RWPE1 (cell line): ENCODE measurements around the gene CTXN1.
"Not testable (repeated sequence)": the region's sequence is repeated elsewhere in the genome, so short reads cannot be mapped to it uniquely, and the experiment has no call there.

ENCODE experiments used
- CTCF ChIA-PET: fragments of 350-600 bp; sonication (Branson Sonifier 250); formaldehyde crosslinking; extraction: SDS; loops from one replicate; lab custom pipeline; 2021; lab: Yijun Ruan, JAX
- POLR2A ChIA-PET: fragments of 400-600 bp; formaldehyde crosslinking; extraction: SDS; loops from one replicate; lab custom pipeline; 2020; ENCODE audit warnings: antibody characterized with exemption; ENCODE audit not compliant: low non-redundant PET; lab: Yijun Ruan, JAX
- DNase-seq: peaks from one replicate; pipeline ENCODE4 v3.0.0; 2012; ENCODE audit warnings: low spot score
- H3K27ac ChIP-seq: fragments of 450-650 bp; 2 replicates; pipeline ENCODE4 v1.5.1; 2017
- TF ChIP-seq, protein P1 (sequence below): fragments of 450-650 bp; conservative IDR thresholded peaks from 2 replicates; pipeline ENCODE4 v1.5.1; 2017; ENCODE audit warnings: low read depth, mild to moderate bottlenecking

Gene CTXN1

DNA sequence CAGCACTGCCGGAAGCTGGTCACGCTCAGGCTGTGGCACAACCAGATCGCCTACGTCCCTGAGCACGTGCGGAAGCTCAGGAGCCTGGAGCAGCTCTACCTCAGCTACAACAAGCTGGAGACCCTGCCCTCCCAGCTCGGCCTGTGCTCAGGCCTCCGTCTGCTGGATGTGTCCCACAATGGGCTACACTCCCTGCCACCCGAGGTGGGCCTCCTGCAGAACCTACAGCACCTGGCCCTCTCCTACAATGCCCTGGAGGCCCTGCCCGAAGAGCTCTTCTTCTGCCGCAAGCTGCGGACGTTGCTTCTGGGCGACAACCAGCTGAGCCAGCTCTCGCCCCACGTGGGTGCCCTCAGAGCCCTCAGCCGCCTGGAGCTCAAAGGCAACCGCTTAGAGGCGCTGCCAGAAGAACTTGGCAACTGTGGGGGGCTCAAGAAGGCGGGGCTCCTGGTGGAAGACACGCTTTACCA is 25.5 kb downstream of the CTXN1 start:
- TF ChIP-seq, protein P1, sequence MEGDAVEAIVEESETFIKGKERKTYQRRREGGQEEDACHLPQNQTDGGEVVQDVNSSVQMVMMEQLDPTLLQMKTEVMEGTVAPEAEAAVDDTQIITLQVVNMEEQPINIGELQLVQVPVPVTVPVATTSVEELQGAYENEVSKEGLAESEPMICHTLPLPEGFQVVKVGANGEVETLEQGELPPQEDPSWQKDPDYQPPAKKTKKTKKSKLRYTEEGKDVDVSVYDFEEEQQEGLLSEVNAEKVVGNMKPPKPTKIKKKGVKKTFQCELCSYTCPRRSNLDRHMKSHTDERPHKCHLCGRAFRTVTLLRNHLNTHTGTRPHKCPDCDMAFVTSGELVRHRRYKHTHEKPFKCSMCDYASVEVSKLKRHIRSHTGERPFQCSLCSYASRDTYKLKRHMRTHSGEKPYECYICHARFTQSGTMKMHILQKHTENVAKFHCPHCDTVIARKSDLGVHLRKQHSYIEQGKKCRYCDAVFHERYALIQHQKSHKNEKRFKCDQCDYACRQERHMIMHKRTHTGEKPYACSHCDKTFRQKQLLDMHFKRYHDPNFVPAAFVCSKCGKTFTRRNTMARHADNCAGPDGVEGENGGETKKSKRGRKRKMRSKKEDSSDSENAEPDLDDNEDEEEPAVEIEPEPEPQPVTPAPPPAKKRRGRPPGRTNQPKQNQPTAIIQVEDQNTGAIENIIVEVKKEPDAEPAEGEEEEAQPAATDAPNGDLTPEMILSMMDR: no peak
- DNase-seq: no peak
- ChIA-PET POLR2A (interaction anchor here (0.6 to 1.0 kb wide), 2 partner anchors 12 to 31 kb away, joined by 3 read pairs; partner anchors contain the start of gene LRRC8E), CTCF (interaction anchor here (0.7 to 1.7 kb wide), 3 partner anchors 31 to 220 kb away, joined by 3 to 6 read pairs (median 5); partner anchors contain the start of genes TIMM44 and TRAPPC5)
- peak overlapping the region; percentile 95 for H3K27ac ChIP-seq

- CTCF ChIA-PET: interaction anchor here (0.7 to 1.7 kb wide), 3 partner anchors 31 to 219 kb away, joined by 3 to 6 read pairs (median 5); partner anchors contain the start of genes TIMM44 and TRAPPC5
- TF ChIP-seq, protein P1: no peak
- POLR2A ChIA-PET: interaction anchor here (0.6 to 1.0 kb wide), 2 partner anchors 11 to 30 kb away, joined by 3 read pairs; partner anchors contain the start of gene LRRC8E
- no peak for DNase-seq
- peak overlapping the region; percentile 95 for H3K27ac ChIP-seq
These were observed 26.1 kb downstream of the CTXN1 start for GRCh38 chr19:7899751-7900378.

DNA sequence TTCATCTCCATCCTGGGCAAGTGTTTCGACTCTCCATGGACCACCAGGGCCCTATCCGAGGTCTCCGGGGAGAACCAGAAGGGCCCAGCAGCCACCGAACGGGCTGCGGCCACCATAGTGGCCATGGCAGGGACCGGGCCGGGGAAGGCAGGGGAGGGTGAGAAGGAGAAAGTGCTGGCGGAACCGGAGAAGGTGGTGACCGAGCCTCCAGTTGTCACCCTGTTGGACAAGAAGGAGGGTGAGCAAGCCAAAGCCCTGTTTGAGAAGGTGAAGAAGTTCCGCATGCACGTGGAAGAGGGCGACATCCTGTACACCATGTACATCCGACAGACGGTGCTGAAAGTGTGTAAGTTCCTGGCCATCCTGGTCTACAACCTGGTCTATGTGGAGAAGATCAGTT is 27.0 kb downstream of the CTXN1 start:
- ChIA-PET POLR2A (no interaction called here), CTCF (no interaction called here)
- H3K27ac ChIP-seq: peak overlapping the region; percentile 95
- DNase-seq: no peak
- TF ChIP-seq, protein P1: no peak

- TF ChIP-seq, protein P1: no peak
- DNase-seq: no peak
- H3K27ac ChIP-seq: peak overlapping the region; percentile 95
- POLR2A ChIA-PET: interaction anchor here (0.6 kb wide), 1 partner anchor 57 kb away, joined by 3 read pairs; no protein-coding TSS in a partner anchor
- CTCF ChIA-PET: interaction anchor here (0.7 kb wide), 2 partner anchors 45 to 1560 kb away, joined by 3 to 4 read pairs; no protein-coding TSS in a partner anchor
These were observed 28.6 kb downstream of the CTXN1 start for GRCh38 chr19:7897292-7897691.

GRCh38 chr19:7895565-7895964 is 30.4 kb downstream of the CTXN1 start:
- DNase-seq: no peak
- peak overlapping the region; percentile 95 for H3K27ac ChIP-seq
- ChIA-PET POLR2A (no interaction called here), CTCF (no interaction called here)
- TF ChIP-seq, protein P1: no peak

GRCh38 chr19:7894612-7895309 is 31.2 kb downstream of the CTXN1 start:
- TF ChIP-seq, protein P1: no peak
- peak overlapping the region; percentile 95 for H3K27ac ChIP-seq
- DNase-seq: peak; percentile 50
- ChIA-PET CTCF (interaction anchor here (0.6 to 1.3 kb wide), 3 partner anchors 17 to 94 kb away, joined by 3 to 5 read pairs (median 4); no protein-coding TSS in a partner anchor), POLR2A (interaction anchor here (0.6 kb wide), 1 partner anchor 24 kb away, joined by 4 read pairs; no protein-coding TSS in a partner anchor)

GRCh38 chr19:7893362-7894101 is 32.4 kb downstream of the CTXN1 start:
- peak overlapping the region; percentile 95 for H3K27ac ChIP-seq
- CTCF ChIA-PET: interaction anchor here (0.6 to 1.3 kb wide), 2 partner anchors 24 to 59 kb away, joined by 3 to 4 read pairs; no protein-coding TSS in a partner anchor
- POLR2A ChIA-PET: interaction anchor here (0.6 kb wide), 2 partner anchors 8 to 465 kb away, joined by 7 to 8 read pairs; no protein-coding TSS in a partner anchor
- DNase-seq: not testable (repeated sequence)
